AG04450 (cell line): ENCODE data around the gene MRPS16. TPM values are rescaled to one million over a fixed set of nuclear protein-coding genes. Genes with fewer than 3 reads are reported as not detected.
A peak's percentile ranks its signal among the peaks of the same experiment; 100 is the strongest.

ENCODE experiments used
- CTCF ChIA-PET: fragments of 300-600, 350-600 bp; formaldehyde crosslinking; extraction: SDS; loops from one replicate; lab custom pipeline; 2022; ENCODE audit warnings: antibody characterized with exemption, inconsistent platforms; lab: Charles Lee
- POLR2A ChIA-PET: fragments of 350-600 bp; formaldehyde crosslinking; extraction: SDS; loops from one replicate; lab custom pipeline; 2021; ENCODE audit warnings: antibody characterized with exemption, inconsistent platforms; lab: Yijun Ruan, JAX
- DNase-seq: peaks from one replicate; pipeline ENCODE4 v3.0.0-alpha.2; 2011; ENCODE audit warnings: low read depth, low spot score
- H3K27ac ChIP-seq: one replicate; pipeline ENCODE4 v1.5.1; 2012; ENCODE audit warnings: low read depth, low read length, control low read depth
- H3K27me3 ChIP-seq: one replicate; pipeline ENCODE4 v1.6.0; 2012; ENCODE audit warnings: low read length; ENCODE audit not compliant: control insufficient read depth, insufficient read depth
- H3K4me3 ChIP-seq: 2 replicates; pipeline ENCODE4 v1.5.1; 2011; ENCODE audit warnings: mild to moderate bottlenecking, low read depth, low read length, control low read depth
- H3K9me3 ChIP-seq: 2 replicates; pipeline ENCODE4 v1.5.1; 2012; ENCODE audit warnings: low read length; ENCODE audit not compliant: control insufficient read depth, insufficient read depth
- polyA minus RNA-seq: library from RNA; depleted of rRNA, polyadenylated mRNA; stranded (reverse); fragments of >200 nt; gene quantifications from 2 replicates; pipeline ENCODE4 v1.2.3, GENCODE V29; 2011; rRNA and poly(A)+ RNA removed
- polyA plus RNA-seq: library from polyadenylated mRNA; depleted of rRNA; stranded (reverse); fragments of >200 nt; gene quantifications from 2 replicates; pipeline ENCODE4 v1.2.3, GENCODE V29; 2011; rRNA removed
- TF ChIP-seq, protein P1 (sequence below): IDR thresholded peaks from 2 replicates; pipeline ENCODE4 v1.5.1; 2011; ENCODE audit warnings: low read depth, low read length, control low read depth, inconsistent platforms

The MRPS16 gene
- polyA plus RNA-seq (67.7 and 77.8 TPM in 2 replicates), polyA minus RNA-seq (75.9 and 88.8 TPM in 2 replicates)

DNA sequence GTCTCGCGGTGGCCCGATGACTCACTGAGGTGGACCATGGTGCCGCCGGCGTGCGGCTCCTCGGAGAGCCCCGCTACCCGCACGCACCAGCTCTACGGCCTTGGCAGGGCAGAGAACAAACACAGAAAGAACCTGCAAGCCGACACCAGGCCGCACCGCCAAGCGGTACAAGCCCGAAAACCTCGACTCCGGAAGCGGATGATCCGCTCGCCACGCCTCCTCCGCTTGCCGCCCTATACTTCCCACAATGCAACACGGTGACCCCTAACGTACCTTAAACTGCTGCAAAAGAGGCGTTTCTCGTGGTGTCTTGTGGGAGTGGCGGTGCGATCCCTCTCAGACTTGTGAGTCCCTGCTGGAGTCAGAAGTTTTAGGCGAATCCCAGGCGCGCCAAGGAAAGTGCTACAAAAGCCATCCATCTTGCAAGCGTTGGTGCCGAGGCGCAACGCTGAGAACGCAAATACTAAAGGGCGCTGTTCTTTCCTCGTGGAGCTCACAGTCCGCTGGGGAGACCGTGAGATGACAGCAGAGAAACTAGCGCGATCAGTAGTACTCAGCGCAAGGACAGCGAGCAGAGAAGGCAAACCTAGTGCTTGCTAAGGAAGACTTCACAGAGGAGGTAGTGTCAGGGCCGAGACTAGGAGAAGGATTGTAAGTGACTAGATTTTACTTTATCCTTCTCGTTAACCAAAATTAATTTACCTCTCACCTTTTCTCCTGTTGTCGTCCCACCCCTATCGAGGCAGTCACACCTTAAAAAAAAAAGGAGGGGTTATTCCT is at the start of gene MRPS16:
MRPS16 (minus strand) TSS at position 200 of the 780 bp plus-strand sequence; CDS start at position 38, 162 bp downstream.
- TF ChIP-seq, protein P1, sequence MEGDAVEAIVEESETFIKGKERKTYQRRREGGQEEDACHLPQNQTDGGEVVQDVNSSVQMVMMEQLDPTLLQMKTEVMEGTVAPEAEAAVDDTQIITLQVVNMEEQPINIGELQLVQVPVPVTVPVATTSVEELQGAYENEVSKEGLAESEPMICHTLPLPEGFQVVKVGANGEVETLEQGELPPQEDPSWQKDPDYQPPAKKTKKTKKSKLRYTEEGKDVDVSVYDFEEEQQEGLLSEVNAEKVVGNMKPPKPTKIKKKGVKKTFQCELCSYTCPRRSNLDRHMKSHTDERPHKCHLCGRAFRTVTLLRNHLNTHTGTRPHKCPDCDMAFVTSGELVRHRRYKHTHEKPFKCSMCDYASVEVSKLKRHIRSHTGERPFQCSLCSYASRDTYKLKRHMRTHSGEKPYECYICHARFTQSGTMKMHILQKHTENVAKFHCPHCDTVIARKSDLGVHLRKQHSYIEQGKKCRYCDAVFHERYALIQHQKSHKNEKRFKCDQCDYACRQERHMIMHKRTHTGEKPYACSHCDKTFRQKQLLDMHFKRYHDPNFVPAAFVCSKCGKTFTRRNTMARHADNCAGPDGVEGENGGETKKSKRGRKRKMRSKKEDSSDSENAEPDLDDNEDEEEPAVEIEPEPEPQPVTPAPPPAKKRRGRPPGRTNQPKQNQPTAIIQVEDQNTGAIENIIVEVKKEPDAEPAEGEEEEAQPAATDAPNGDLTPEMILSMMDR, result no peak
- POLR2A ChIA-PET, result interaction anchor here (0.6 to 1.5 kb wide), 5 partner anchors 8 to 515 kb away, joined by 3 to 14 read pairs (median 4); partner anchors contain the start of gene CFAP70
- H3K27me3 ChIP-seq, result no peaks in the 10 kb centered on the region
- H3K4me3 ChIP-seq, result peak within 1 kb of the TSS; percentile 99
- H3K27ac ChIP-seq, result peak within 1 kb of the TSS; percentile 89
- CTCF ChIA-PET, result interaction anchor here (2.2 kb wide), 1 partner anchor 11 kb away, joined by 8 read pairs; no protein-coding TSS in a partner anchor
- peak; percentile 89 for DNase-seq
- H3K9me3 ChIP-seq, result no peaks in the 10 kb centered on the region

DNA sequence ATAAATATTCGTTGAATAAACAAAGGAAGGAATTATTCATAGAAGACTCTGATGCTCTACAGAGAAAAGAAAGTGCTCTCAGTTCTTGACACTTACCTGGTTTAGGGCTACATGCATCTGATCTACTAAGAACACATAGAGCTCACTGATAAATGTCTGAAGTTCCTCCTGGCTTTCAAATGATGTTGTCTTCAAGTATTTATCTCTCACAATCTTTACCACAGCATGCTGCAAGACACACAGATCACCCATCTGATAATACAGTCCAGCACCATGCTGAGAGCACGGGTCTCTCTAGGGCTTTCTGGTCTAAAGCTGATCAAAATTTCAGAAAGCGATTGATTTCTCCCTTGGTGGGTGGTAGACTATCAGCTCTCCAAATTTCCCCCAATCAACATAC is 44.5 kb upstream of the MRPS16 start:
- Histone ChIP-seq H3K9me3 (no peaks in the 10 kb centered on the region), H3K4me3 (no peak overlapping the region), H3K27me3 (no peaks in the 10 kb centered on the region), H3K27ac (no peak overlapping the region)
- ChIA-PET CTCF (interaction anchor here (1.1 to 1.2 kb wide), 2 partner anchors 34 to 138 kb away, joined by 3 read pairs; no protein-coding TSS in a partner anchor), POLR2A (interaction anchor here (0.7 kb wide), 1 partner anchor 61 kb away, joined by 3 read pairs; no protein-coding TSS in a partner anchor)
- TF ChIP-seq, protein P1, result no peak
- no peak for DNase-seq

DNA sequence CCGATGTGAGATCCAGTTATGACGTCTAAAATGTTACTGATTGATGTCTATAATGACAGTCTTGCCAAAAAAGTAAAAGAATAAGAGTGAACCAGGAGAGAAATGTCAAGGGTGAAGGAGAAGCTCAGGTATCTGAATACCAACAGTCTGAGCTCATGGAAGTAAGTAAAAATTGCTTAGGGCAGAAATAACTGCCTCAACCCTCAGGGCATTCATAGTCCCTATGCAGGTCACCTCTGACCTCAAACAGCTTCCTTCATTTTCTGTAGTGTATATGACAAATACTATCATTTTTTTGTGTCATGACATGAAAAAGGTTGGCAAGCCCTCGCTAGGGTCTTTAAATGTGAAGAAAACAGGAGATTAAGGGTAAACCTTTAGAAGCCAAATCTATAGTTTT is 41.0 kb upstream of the MRPS16 start:
- ChIA-PET CTCF (no interaction called here), POLR2A (no interaction called here)
- no peak for DNase-seq
- Histone ChIP-seq H3K9me3 (no peaks in the 10 kb centered on the region), H3K4me3 (no peak overlapping the region), H3K27ac (no peak overlapping the region), H3K27me3 (no peaks in the 10 kb centered on the region)
- TF ChIP-seq, protein P1, result no peak

DNA sequence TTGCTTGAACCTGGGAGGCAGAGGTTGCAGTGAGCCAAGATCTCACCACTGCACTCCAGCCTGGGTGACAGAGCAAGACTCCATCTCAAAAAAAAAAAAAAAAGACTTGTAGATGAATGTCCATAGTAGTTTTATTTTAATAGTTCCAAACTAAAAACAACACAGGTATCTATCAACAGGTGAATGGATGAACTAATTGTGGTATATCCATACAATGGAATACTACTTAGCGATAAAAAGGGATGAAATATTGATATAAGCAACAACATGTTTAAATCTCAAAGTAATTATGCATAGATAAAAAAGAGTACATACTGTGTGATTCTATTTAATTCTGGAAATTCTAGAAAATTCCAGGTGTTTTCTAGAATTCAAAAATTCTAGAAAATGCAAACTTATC is 37.5 kb upstream of the MRPS16 start:
- TF ChIP-seq, protein P1, result no peak
- Histone ChIP-seq H3K9me3 (no peaks in the 10 kb centered on the region), H3K27ac (no peak overlapping the region), H3K4me3 (no peak overlapping the region), H3K27me3 (no peaks in the 10 kb centered on the region)
- no peak for DNase-seq
- ChIA-PET POLR2A (no interaction called here), CTCF (no interaction called here)

DNA sequence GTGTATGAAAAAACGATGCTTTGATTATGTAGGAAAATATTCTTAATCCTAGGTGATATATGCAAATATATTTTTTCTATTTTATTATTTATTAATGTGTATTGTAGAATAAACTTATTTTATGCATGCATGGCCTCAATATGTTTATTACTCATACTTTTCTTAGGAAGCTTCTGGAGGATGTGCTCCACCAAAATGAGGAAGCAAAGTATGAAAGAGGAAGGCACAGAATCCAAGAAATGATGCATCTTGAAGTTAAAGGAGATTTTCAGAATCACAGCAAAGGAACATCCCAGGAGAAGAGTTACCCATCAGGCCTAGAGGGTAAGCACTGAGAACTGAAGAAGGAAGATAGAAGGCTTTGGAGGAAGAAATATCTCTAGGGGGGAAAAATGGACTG is 35.0 kb upstream of the MRPS16 start:
- CTCF ChIA-PET, result no interaction called here
- TF ChIP-seq, protein P1, result no peak
- Histone ChIP-seq H3K4me3 (no peak overlapping the region), H3K27me3 (peaks cover 4% of the 10 kb centered on the region), H3K27ac (no peak overlapping the region), H3K9me3 (no peaks in the 10 kb centered on the region)
- no peak for DNase-seq
- POLR2A ChIA-PET, result no interaction called here
